Pericardium fibroblast (primary cell): ENCODE data around the gene SPI1. TPM values are rescaled to one million over a fixed set of nuclear protein-coding genes. Genes with fewer than 3 reads are reported as not detected.

Source experiments
- total RNA-seq: library from RNA; depleted of rRNA; stranded (reverse); fragments of >200 nt; gene quantifications from 2 replicates; pipeline ENCODE4 v1.2.3, GENCODE V29; 2015

SPI1 gene
- not detected in 2 replicates for total RNA-seq

GRCh38 chr11:47378010-47378835 lies at the start of gene SPI1:
SPI1 (minus strand) TSS chr11:47378547; CDS start chr11:47378353, 194 bp downstream.

GRCh38 chr11:47426062-47426956 lies 48.0 kb upstream of the SPI1 start, which contains the start of gene PSMC3:
PSMC3 (minus strand) TSS chr11:47426439; CDS start chr11:47426279, 160 bp downstream.

GRCh38 chr11:47407746-47408590 lies 29.6 kb upstream of the SPI1 start, which contains the start of gene SLC39A13:
SLC39A13 (plus strand) TSS chr11:47408590; CDS start chr11:47410095, 1,505 bp downstream.

GRCh38 chr11:47352556-47352955 lies 25.8 kb downstream of the SPI1 start, which contains the start of gene MYBPC3:
MYBPC3 (minus strand) TSS chr11:47352702; CDS start chr11:47352647, 55 bp downstream.

Other genes starting within 250 kb of the SPI1 start
- gene ARFGAP2, start 201.7 kb downstream of the SPI1 start, total RNA-seq, result 67.5 and 71.2 TPM in 2 replicates
- 35.8 and 35.9 TPM in 2 replicates for gene PACSIN3, start 192.1 kb downstream of the SPI1 start, total RNA-seq
- gene DDB2, start 163.6 kb downstream of the SPI1 start, total RNA-seq, result 11.1 and 21.1 TPM in 2 replicates
- 23.2 and 28.6 TPM in 2 replicates for gene ACP2, start 129.7 kb downstream of the SPI1 start, total RNA-seq
- gene NR1H3, start 120.6 kb downstream of the SPI1 start, total RNA-seq, result 27.4 and 29.6 TPM in 2 replicates
- gene MADD, start 108.4 kb downstream of the SPI1 start, total RNA-seq, result 10.7 and 13.1 TPM in 2 replicates
- gene MYBPC3, start 25.8 kb downstream of the SPI1 start, total RNA-seq, result not detected in 2 replicates
- 92.1 and 188 TPM in 2 replicates for gene SLC39A13, start 30.0 kb upstream of the SPI1 start, total RNA-seq
- 110 and 120 TPM in 2 replicates for gene PSMC3, start 47.9 kb upstream of the SPI1 start, total RNA-seq
- 2.6 TPM in 1 of 2 replicates, not detected in the other for gene RAPSN, start 70.6 kb upstream of the SPI1 start, total RNA-seq
- 28.8 and 29.1 TPM in 2 replicates for gene CELF1, start 174.6 kb upstream of the SPI1 start, total RNA-seq
- 82.1 and 92.9 TPM in 2 replicates for gene PTPMT1, start 187.1 kb upstream of the SPI1 start, total RNA-seq
- gene KBTBD4, start 200.4 kb upstream of the SPI1 start, total RNA-seq, result 13.1 and 13.6 TPM in 2 replicates
- 62.2 and 68.1 TPM in 2 replicates for gene NDUFS3, start 200.5 kb upstream of the SPI1 start, total RNA-seq
- gene FAM180B, start 208.1 kb upstream of the SPI1 start, total RNA-seq, result 0.12 and 1.3 TPM in 2 replicates
- gene C1QTNF4, start 215.9 kb upstream of the SPI1 start, total RNA-seq, result 0.60 and 0.70 TPM in 2 replicates